GM23248 (cell line): Measurements from ENCODE around the gene ADAMTS9. TPM values are rescaled to one million over a fixed set of nuclear protein-coding genes. Genes with fewer than 3 reads are reported as not detected.

Experiments used
- DNase-seq: peaks from one replicate; pipeline ENCODE4 v3.0.0-alpha.2; 2015
- H2AFZ ChIP-seq: fragments of 200-600 bp; sonication (generic); 2 replicates; pipeline ENCODE4 v1.6.1; 2016; ENCODE audit warnings: antibody characterized with exemption
- H3F3A ChIP-seq: fragments of 200-600 bp; sonication (generic); 2 replicates; pipeline ENCODE4 v1.6.1; 2016; ENCODE audit warnings: mild to moderate bottlenecking, antibody characterized with exemption, mixed run types; ENCODE audit not compliant: insufficient read depth
- H3K27ac ChIP-seq: fragments of 200-600 bp; sonication (generic); 2 replicates; pipeline ENCODE4 v1.5.1; 2016; ENCODE audit warnings: mild to moderate bottlenecking
- H3K27me3 ChIP-seq: fragments of 200-600 bp; sonication (generic); replicated peaks from 2 replicates; pipeline ENCODE4 v1.6.1; 2016; ENCODE audit warnings: mild to moderate bottlenecking; ENCODE audit not compliant: insufficient read depth
- H3K36me3 ChIP-seq: fragments of 200-600 bp; sonication (generic); 2 replicates; pipeline ENCODE4 v1.6.1; 2016; ENCODE audit warnings: low read depth, mild to moderate bottlenecking
- H3K4me1 ChIP-seq: fragments of 200-600 bp; sonication (generic); 2 replicates; pipeline ENCODE4 v1.6.1; 2016; ENCODE audit warnings: mild to moderate bottlenecking; ENCODE audit not compliant: insufficient read depth
- H3K4me2 ChIP-seq: fragments of 200-600 bp; sonication (generic); one replicate; pipeline ENCODE4 v1.6.1; 2016; ENCODE audit warnings: mild to moderate bottlenecking; ENCODE audit not compliant: unreplicated experiment
- H3K4me3 ChIP-seq: fragments of 200-600 bp; sonication (generic); 2 replicates; pipeline ENCODE4 v1.5.1; 2016; ENCODE audit warnings: mild to moderate bottlenecking
- H3K79me2 ChIP-seq: fragments of 200-600 bp; sonication (generic); 2 replicates; pipeline ENCODE4 v1.6.1; 2016; ENCODE audit warnings: mild to moderate bottlenecking; ENCODE audit not compliant: insufficient read depth
- H3K9ac ChIP-seq: fragments of 200-600 bp; sonication (generic); 2 replicates; pipeline ENCODE4 v1.6.1; 2016; ENCODE audit warnings: mild to moderate bottlenecking
- H3K9me2 ChIP-seq: fragments of 200-600 bp; sonication (generic); 2 replicates; pipeline ENCODE4 v1.6.1; 2016; ENCODE audit warnings: mixed run types, mild to moderate bottlenecking, moderate library complexity; ENCODE audit not compliant: insufficient read depth
- H3K9me3 ChIP-seq: fragments of 200-600 bp; sonication (generic); one replicate; pipeline ENCODE4 v1.6.1; 2017; ENCODE audit warnings: low read depth
- H4K20me1 ChIP-seq: fragments of 200-600 bp; sonication (generic); 2 replicates; pipeline ENCODE4 v1.6.0; 2016; ENCODE audit not compliant: insufficient read depth
- EZH2 ChIP-seq: fragments of 200-600 bp; sonication (generic); IDR thresholded peaks from 2 replicates; pipeline ENCODE4 v1.6.1; 2018; ENCODE audit warnings: antibody characterized with exemption, mild to moderate bottlenecking; ENCODE audit not compliant: insufficient read depth, poor library complexity, severe bottlenecking
- EZH2phosphoT487 ChIP-seq: fragments of 200-600 bp; sonication (generic); IDR thresholded peaks from 2 replicates; pipeline ENCODE4 v1.6.1; 2018; ENCODE audit warnings: antibody characterized with exemption, moderate library complexity, mild to moderate bottlenecking, low read depth; ENCODE audit not compliant: insufficient read depth
- WGBS, 2 experiments: methylation state at CpG; one replicate each; pipeline ENCODE4 v1.1.6; 2015 to 2017; ENCODE audit warnings: low lambda C conversion rate in 2 of 2, low coverage in 1 of 2; ENCODE audit errors: missing lambda C conversion rate in 2 of 2; 5-methylcytosine and 5-hydroxymethylcytosine counted together
- in situ Hi-C: fragments of 300-500 bp; cut with MboI; formaldehyde crosslinking; loops from 2 replicates; pipeline ENCODE4 v1.15.0; 2020
- polyA plus RNA-seq: library from polyadenylated mRNA; unstranded; fragments of >200 nt; fragmentation: Nextera tagmentation; extraction: Ambion mirVana; gene quantifications from 2 replicates; pipeline ENCODE4 v1.2.1, GENCODE V29; 2016
- total RNA-seq: library from RNA; depleted of rRNA; stranded (reverse); fragments of >200 nt; shearing (Covaris generic); gene quantifications from 2 replicates; pipeline ENCODE4 v1.2.3, GENCODE V29; 2014

ADAMTS9 gene
- total and polyA plus RNA-seq, 2 experiments from 2014 or later: 0.75 to 1.5 TPM

- no peaks in the 10 kb centered on the region for H4K20me1 ChIP-seq
- H3F3A ChIP-seq: no peaks in the 10 kb centered on the region
- no peaks in the 10 kb centered on the region for H3K4me1 ChIP-seq
- DNase-seq: no peak
- H3K4me3 ChIP-seq: no peak overlapping the region
- no peaks in the 10 kb centered on the region for H3K9me2 ChIP-seq
- H3K36me3 ChIP-seq: no peaks in the 10 kb centered on the region
- H3K4me2 ChIP-seq: no peak overlapping the region
- TF ChIP-seq EZH2phosphoT487 (no peak), EZH2 (no peak)
- in situ Hi-C loops: no loop called here
- H2AFZ ChIP-seq: no peak overlapping the region
- 21 to 27% methylated on average over 3 of the region's 3 CpGs for WGBS, 2 experiments
- no peak overlapping the region for H3K27ac ChIP-seq
- no peaks in the 10 kb centered on the region for H3K9me3 ChIP-seq
- H3K9ac ChIP-seq: no peak overlapping the region
- no peaks in the 10 kb centered on the region for H3K27me3 ChIP-seq
- H3K79me2 ChIP-seq: no peaks in the 10 kb centered on the region
Observed at GRCh38 chr3:64563751-64564150, 124.0 kb downstream of the ADAMTS9 start.

GRCh38 chr3:64561868-64562267 lies 125.9 kb downstream of the ADAMTS9 start:
- in situ Hi-C loops: no loop called here
- no peaks in the 10 kb centered on the region for H3K9me3 ChIP-seq
- 76 to 77% methylated on average over 2 of the region's 2 CpGs for WGBS, 2 experiments
- no peaks in the 10 kb centered on the region for H3K27me3 ChIP-seq
- no peaks in the 10 kb centered on the region for H3K79me2 ChIP-seq
- H3K9me2 ChIP-seq: no peaks in the 10 kb centered on the region
- no peaks in the 10 kb centered on the region for H3F3A ChIP-seq
- no peak overlapping the region for H3K4me2 ChIP-seq
- TF ChIP-seq EZH2phosphoT487 (no peak), EZH2 (no peak)
- no peak overlapping the region for H2AFZ ChIP-seq
- H3K9ac ChIP-seq: no peak overlapping the region
- no peak for DNase-seq
- no peaks in the 10 kb centered on the region for H3K36me3 ChIP-seq
- H3K4me1 ChIP-seq: no peaks in the 10 kb centered on the region
- no peak overlapping the region for H3K27ac ChIP-seq
- H4K20me1 ChIP-seq: no peaks in the 10 kb centered on the region
- no peak overlapping the region for H3K4me3 ChIP-seq

- Histone ChIP-seq H3K79me2 (no peaks in the 10 kb centered on the region), H4K20me1 (no peaks in the 10 kb centered on the region), H3K27ac (no peak overlapping the region), H3K9me3 (no peaks in the 10 kb centered on the region), H3K9ac (no peak overlapping the region), H2AFZ (no peak overlapping the region), H3K36me3 (no peaks in the 10 kb centered on the region), H3K27me3 (no peaks in the 10 kb centered on the region), H3K4me2 (no peak overlapping the region), H3F3A (no peaks in the 10 kb centered on the region), H3K9me2 (no peaks in the 10 kb centered on the region), H3K4me3 (no peak overlapping the region), H3K4me1 (no peaks in the 10 kb centered on the region)
- TF ChIP-seq EZH2phosphoT487 (no peak), EZH2 (no peak)
- DNase-seq: peak; percentile 5
- in situ Hi-C loops: no loop called here
- WGBS, 2 experiments: 37 to 46% methylated on average over 22 of the region's 22 CpGs
Observed at GRCh38 chr3:64561325-64561843, 126.4 kb downstream of the ADAMTS9 start.

- no peaks in the 10 kb centered on the region for H3F3A ChIP-seq
- H3K4me3 ChIP-seq: no peak overlapping the region
- in situ Hi-C loops: no loop called here
- H3K9ac ChIP-seq: no peak overlapping the region
- no peak for TF ChIP-seq EZH2
- TF ChIP-seq EZH2phosphoT487: no peak
- no peaks in the 10 kb centered on the region for H3K9me2 ChIP-seq
- no peaks in the 10 kb centered on the region for H3K27me3 ChIP-seq
- no peak overlapping the region for H2AFZ ChIP-seq
- no peaks in the 10 kb centered on the region for H3K4me1 ChIP-seq
- DNase-seq: no peak
- H3K27ac ChIP-seq: no peak overlapping the region
- no peaks in the 10 kb centered on the region for H3K79me2 ChIP-seq
- H3K9me3 ChIP-seq: no peaks in the 10 kb centered on the region
- 34 to 46% methylated on average over 2 of the region's 2 CpGs for WGBS, 2 experiments
- H3K4me2 ChIP-seq: no peak overlapping the region
- no peaks in the 10 kb centered on the region for H4K20me1 ChIP-seq
- H3K36me3 ChIP-seq: no peaks in the 10 kb centered on the region
Observed at GRCh38 chr3:64560791-64561190, 127.0 kb downstream of the ADAMTS9 start.

- Histone ChIP-seq H3K79me2 (no peaks in the 10 kb centered on the region), H4K20me1 (no peaks in the 10 kb centered on the region), H3K9me2 (no peaks in the 10 kb centered on the region), H3K27me3 (no peaks in the 10 kb centered on the region), H3K36me3 (no peaks in the 10 kb centered on the region), H3K27ac (no peak overlapping the region), H3K9ac (no peak overlapping the region), H3K4me3 (no peak overlapping the region), H3K9me3 (no peaks in the 10 kb centered on the region), H3K4me2 (no peak overlapping the region), H3F3A (no peaks in the 10 kb centered on the region), H2AFZ (no peak overlapping the region), H3K4me1 (no peaks in the 10 kb centered on the region)
- TF ChIP-seq EZH2phosphoT487 (no peak), EZH2 (no peak)
- no peak for DNase-seq
- 90 to 92% methylated on average over 7 of the region's 7 CpGs for WGBS, 2 experiments
- in situ Hi-C loops: no loop called here
Observed at GRCh38 chr3:64559588-64559987, 128.2 kb downstream of the ADAMTS9 start.
